Ecto neural progenitor cell (in vitro differentiated cells): ENCODE measurements around the gene MARK2.

Experiments used
- DNase-seq: peaks from one replicate; pipeline ENCODE4 v3.0.0-alpha.2; 2018; ENCODE audit warnings: low spot score

The MARK2 gene

GRCh38 chr11:63882555-63883242 is 43.8 kb downstream of the MARK2 start:
- DNase-seq: no peak

- no peak for DNase-seq
Observed at GRCh38 chr11:63883791-63884190, 44.9 kb downstream of the MARK2 start.

GRCh38 chr11:63884196-63884932 is 45.5 kb downstream of the MARK2 start:
- DNase-seq: no peak

- DNase-seq: no peak
Observed at GRCh38 chr11:63887386-63887999, 48.6 kb downstream of the MARK2 start.

GRCh38 chr11:63888170-63889086 is 49.5 kb downstream of the MARK2 start:
- DNase-seq: no peak

- DNase-seq: no peak
Observed at GRCh38 chr11:63889344-63889743, 50.4 kb downstream of the MARK2 start.

GRCh38 chr11:63890368-63890767 is 51.5 kb downstream of the MARK2 start:
- no peak for DNase-seq

- no peak for DNase-seq
Observed at GRCh38 chr11:63892228-63892627, 53.3 kb downstream of the MARK2 start.

- no peak for DNase-seq
Observed at GRCh38 chr11:63893355-63893754, 54.4 kb downstream of the MARK2 start.

GRCh38 chr11:63896071-63896470 is 57.2 kb downstream of the MARK2 start:
- DNase-seq: no peak

- no peak for DNase-seq
Observed at GRCh38 chr11:63897459-63898146, 58.7 kb downstream of the MARK2 start.

GRCh38 chr11:63901660-63902059 is 62.8 kb downstream of the MARK2 start:
- DNase-seq: no peak

GRCh38 chr11:63903884-63904283 is 65.0 kb downstream of the MARK2 start:
- DNase-seq: no peak

- DNase-seq: no peak
Observed at GRCh38 chr11:63904743-63905142, 65.8 kb downstream of the MARK2 start.

GRCh38 chr11:63905179-63905578 is 66.3 kb downstream of the MARK2 start:
- no peak for DNase-seq

- no peak for DNase-seq
Observed at GRCh38 chr11:63906087-63906486, 67.2 kb downstream of the MARK2 start.

GRCh38 chr11:63906585-63906984 is 67.7 kb downstream of the MARK2 start:
- no peak for DNase-seq

- DNase-seq: no peak
Observed at GRCh38 chr11:63907063-63907462, 68.2 kb downstream of the MARK2 start.

GRCh38 chr11:63907808-63908530 is 69.1 kb downstream of the MARK2 start:
- no peak for DNase-seq

- peak; percentile 47 for DNase-seq
Observed at GRCh38 chr11:63908631-63909401, 69.9 kb downstream of the MARK2 start.
